ENCODE measurements around the gene CDC6. TPM values are rescaled to one million over a fixed set of nuclear protein-coding genes. Genes with fewer than 3 reads are reported as not detected.

CDC6 gene
- total RNA-seq, 1 donor from 2014 or later = 1.2 TPM

GRCh38 chr17:40264458-40265185, 23.1 kb upstream of the CDC6 start:
- Histone ChIP-seq H3K36me3 (peaks cover 66 to 69% of the 10 kb centered on the region in 2 donors), H3K27me3 (no peaks in the 10 kb centered on the region), H3K27ac (no peak overlapping the region), H3K4me1 (no peaks in the 10 kb centered on the region), H3K4me3 (no peak overlapping the region), H3K9me3 (no peaks in the 10 kb centered on the region)
- no peak for DNase-seq (ENCODE audit: low spot score in 2 of 2)
- TF ChIP-seq CTCF (IDR thresholded peaks at IDR 0.05) = no peak
- intact Hi-C loops (cut with DNase I) = no loop called here

- no peak for TF ChIP-seq CTCF (IDR thresholded peaks at IDR 0.05)
- H3K4me3 ChIP-seq = no peak overlapping the region
- H3K27me3 ChIP-seq = no peaks in the 10 kb centered on the region
- intact Hi-C loops (cut with DNase I) = no loop called here
- no peaks in the 10 kb centered on the region for H3K9me3 ChIP-seq
- H3K27ac ChIP-seq = no peak overlapping the region
- H3K36me3 ChIP-seq = peaks cover 64 to 65% of the 10 kb centered on the region in 2 donors
- DNase-seq (ENCODE audit: low spot score in 2 of 2) = no peak
- H3K4me1 ChIP-seq = no peaks in the 10 kb centered on the region
Measured at GRCh38 chr17:40265337-40265736, 22.3 kb upstream of the CDC6 start.

- no peaks in the 10 kb centered on the region for H3K9me3 ChIP-seq
- H3K27me3 ChIP-seq = no peaks in the 10 kb centered on the region
- H3K4me3 ChIP-seq = no peak overlapping the region
- H3K4me1 ChIP-seq = no peaks in the 10 kb centered on the region
- no peak for TF ChIP-seq CTCF (IDR thresholded peaks at IDR 0.05)
- DNase-seq (ENCODE audit: low spot score in 2 of 2) = no peak
- intact Hi-C loops (cut with DNase I) = no loop called here
- H3K27ac ChIP-seq = no peak overlapping the region
- peaks cover 57 to 62% of the 10 kb centered on the region in 2 donors for H3K36me3 ChIP-seq
Measured at GRCh38 chr17:40266882-40267281, 20.8 kb upstream of the CDC6 start.

GRCh38 chr17:40268141-40268712, 19.5 kb upstream of the CDC6 start:
- peaks cover 53 to 57% of the 10 kb centered on the region in 2 donors for H3K36me3 ChIP-seq
- H3K27me3 ChIP-seq = no peaks in the 10 kb centered on the region
- DNase-seq (ENCODE audit: low spot score in 2 of 2) = no peak
- no peaks in the 10 kb centered on the region for H3K4me1 ChIP-seq
- no peak for TF ChIP-seq CTCF (IDR thresholded peaks at IDR 0.05)
- no peak overlapping the region for H3K27ac ChIP-seq
- no peaks in the 10 kb centered on the region for H3K9me3 ChIP-seq
- intact Hi-C loops (cut with DNase I) = no loop called here
- H3K4me3 ChIP-seq = no peak overlapping the region

GRCh38 chr17:40278414-40278813, 9.3 kb upstream of the CDC6 start:
- intact Hi-C loops (cut with DNase I) = no loop called here
- Histone ChIP-seq H3K27ac (no peak overlapping the region), H3K4me1 (no peaks in the 10 kb centered on the region), H3K9me3 (no peaks in the 10 kb centered on the region), H3K27me3 (no peaks in the 10 kb centered on the region), H3K4me3 (no peak overlapping the region), H3K36me3 (peaks cover 72 to 79% of the 10 kb centered on the region in 2 donors)
- no peak for TF ChIP-seq CTCF (IDR thresholded peaks at IDR 0.05)
- no peak for DNase-seq (ENCODE audit: low spot score in 2 of 2)

All from ascending aorta (tissue), 2 donors.